IMR-90 (cell line): Measurements from ENCODE around the gene IL19. TPM values are rescaled to one million over a fixed set of nuclear protein-coding genes. Genes with fewer than 3 reads are reported as not detected.

ENCODE experiments used
- ATAC-seq: fragments of 200-7000 bp; cut with Tn5 transposase; 2 replicates; pipeline ENCODE4 v1.9.1; 2020; ENCODE audit warnings: low read depth, mild to moderate bottlenecking, moderate library complexity
- BruUV-seq: library from RNA; stranded (reverse); fragments of 400-500 nt; replicated peaks from 2 replicates; lab custom pipeline; 2021; lab: Mats Ljungman, UMichigan
- CTCF ChIA-PET: fragments of 300-600 bp; formaldehyde crosslinking; extraction: SDS; loops from one replicate; lab custom pipeline; 2021; ENCODE audit warnings: antibody characterized with exemption; lab: Yijun Ruan, JAX
- POLR2A ChIA-PET: fragments of 300-600 bp; sonication (Branson Sonifier 250); formaldehyde crosslinking; loops from one replicate; lab custom pipeline; 2022; ENCODE audit warnings: antibody characterized with exemption; ENCODE audit not compliant: unreplicated experiment; lab: Charles Lee
- DNase-seq: peaks from one replicate; pipeline ENCODE4 v3.0.0; 2013
- H2AFZ ChIP-seq: replicated peaks from 2 replicates; pipeline ENCODE3; 2013; ENCODE audit warnings: low read length, mild to moderate bottlenecking; ENCODE audit not compliant: poor library complexity
- H2AK5ac ChIP-seq: 2 replicates; pipeline ENCODE4 v1.6.1; 2013; ENCODE audit warnings: low read depth, low read length, inconsistent platforms
- H2AK9ac ChIP-seq: replicated peaks from 2 replicates; pipeline ENCODE3; 2013; ENCODE audit warnings: mild to moderate bottlenecking, low read depth, low read length, moderate library complexity; ENCODE audit not compliant: poor library complexity
- H2BK120ac ChIP-seq: 2 replicates; pipeline ENCODE4 v1.6.1; 2013; ENCODE audit warnings: low read depth, low read length, inconsistent platforms
- H2BK15ac ChIP-seq: 3 replicates; pipeline ENCODE4 v1.6.1; 2013; ENCODE audit warnings: low read depth, low read length, inconsistent platforms
- H2BK20ac ChIP-seq: 2 replicates; pipeline ENCODE4 v1.6.1; 2013; ENCODE audit warnings: low read depth, mild to moderate bottlenecking, inconsistent platforms, low read length, moderate library complexity
- H2BK5ac ChIP-seq: 2 replicates; pipeline ENCODE4 v1.6.1; 2013; ENCODE audit warnings: mild to moderate bottlenecking, low read depth, low read length, inconsistent platforms; ENCODE audit not compliant: poor library complexity, severe bottlenecking
- H3K14ac ChIP-seq: replicated peaks from 2 replicates; pipeline ENCODE4 v1.6.1; 2013; ENCODE audit warnings: low read depth, low read length, inconsistent platforms
- H3K18ac ChIP-seq: 2 replicates; pipeline ENCODE4 v1.6.1; 2013; ENCODE audit warnings: low read depth, low read length, control low read depth
- H3K23ac ChIP-seq: 2 replicates; pipeline ENCODE4 v1.6.1; 2013; ENCODE audit warnings: low read depth, low read length, inconsistent platforms
- H3K27ac ChIP-seq: 2 replicates; pipeline ENCODE4 v1.5.1; 2013; ENCODE audit warnings: mild to moderate bottlenecking, control low read depth, low read length; ENCODE audit not compliant: insufficient read depth
- H3K27me3 ChIP-seq: 2 replicates; pipeline ENCODE4 v1.6.1; 2013; ENCODE audit warnings: low read length; ENCODE audit not compliant: control insufficient read depth, insufficient read depth
- H3K36me3 ChIP-seq: 2 replicates; pipeline ENCODE4 v1.6.1; 2013; ENCODE audit warnings: low read length, mixed read lengths; ENCODE audit not compliant: control insufficient read depth, insufficient read depth
- H3K4ac ChIP-seq: 2 replicates; pipeline ENCODE4 v1.6.1; 2013; ENCODE audit warnings: low read depth, low read length, inconsistent platforms
- H3K4me1 ChIP-seq: 2 replicates; pipeline ENCODE4 v1.6.1; 2013; ENCODE audit warnings: low read length, mixed read lengths; ENCODE audit not compliant: control insufficient read depth, insufficient read depth
- H3K4me2 ChIP-seq: 2 replicates; pipeline ENCODE4 v1.6.1; 2013; ENCODE audit warnings: low read depth, mild to moderate bottlenecking, control low read depth, low read length, moderate library complexity
- H3K4me3 ChIP-seq: 2 replicates; pipeline ENCODE4 v1.5.1; 2013; ENCODE audit warnings: low read depth, mild to moderate bottlenecking, control low read depth, low read length, moderate library complexity; ENCODE audit not compliant: insufficient read depth
- H3K56ac ChIP-seq: 2 replicates; pipeline ENCODE4 v1.6.1; 2013; ENCODE audit warnings: low read length, inconsistent platforms; ENCODE audit not compliant: insufficient read depth; ENCODE audit errors: extremely low read depth
- H3K79me1 ChIP-seq, 2 experiments: 2 replicates each; pipeline ENCODE4 v1.6.1; 2013; ENCODE audit warnings: low read length in 2 of 2, inconsistent platforms in 1 of 2, low read depth in 1 of 2
- H3K9ac ChIP-seq: 2 replicates; pipeline ENCODE4 v1.6.1; 2013; ENCODE audit warnings: low read depth, low read length, control low read depth
- H3K9me1 ChIP-seq: 2 replicates; pipeline ENCODE4 v1.6.1; 2013; ENCODE audit warnings: low read length, inconsistent platforms; ENCODE audit not compliant: insufficient read depth
- H3K9me3 ChIP-seq: 2 replicates; pipeline ENCODE4 v1.6.1; 2013; ENCODE audit warnings: low read length; ENCODE audit not compliant: control insufficient read depth, insufficient read depth
- H4K20me1 ChIP-seq: 2 replicates; pipeline ENCODE4 v1.6.1; 2013; ENCODE audit warnings: low read length, inconsistent platforms; ENCODE audit not compliant: insufficient read depth
- H4K5ac ChIP-seq: 2 replicates; pipeline ENCODE4 v1.6.1; 2013; ENCODE audit warnings: mild to moderate bottlenecking, low read depth, low read length, control low read depth
- H4K8ac ChIP-seq, 2 experiments: 2 replicates each; pipeline ENCODE4 v1.6.1; 2013; ENCODE audit warnings: low read depth in 2 of 2, low read length in 2 of 2, control low read depth in 1 of 2, inconsistent platforms in 1 of 2
- H4K91ac ChIP-seq: 2 replicates; pipeline ENCODE4 v1.6.1; 2013; ENCODE audit warnings: low read depth, low read length, inconsistent platforms; ENCODE audit not compliant: insufficient read depth
- BHLHE40 ChIP-seq: fragments of 150-350 bp; IDR thresholded peaks from 2 replicates; pipeline ENCODE4 v1.6.1; 2016; ENCODE audit warnings: mild to moderate bottlenecking, low read depth, low read length
- CEBPB ChIP-seq: IDR thresholded peaks from 2 replicates; pipeline ENCODE4 v1.6.1; 2012; ENCODE audit warnings: low read depth, low read length, improper control_type of control experiment
- CHD1 ChIP-seq: IDR thresholded peaks from 2 replicates; pipeline ENCODE4 v1.6.1; 2012; ENCODE audit warnings: low read depth, low read length, improper control_type of control experiment
- NFE2L2 ChIP-seq: fragments of 150-350 bp; IDR thresholded peaks from 2 replicates; pipeline ENCODE4 v1.6.1; 2016; ENCODE audit warnings: low read depth, mild to moderate bottlenecking, low read length
- POLR2A ChIP-seq: IDR thresholded peaks from 2 replicates; pipeline ENCODE4 v1.6.1; 2012; ENCODE audit warnings: mild to moderate bottlenecking, low read depth, low read length
- RAD21 ChIP-seq: IDR thresholded peaks from 2 replicates; pipeline ENCODE4 v1.6.1; 2012; ENCODE audit warnings: low read length, improper control_type of control experiment
- RFX5 ChIP-seq: IDR thresholded peaks from 2 replicates; pipeline ENCODE4 v1.8.0; 2012; ENCODE audit warnings: low read depth, mild to moderate bottlenecking, low read length, moderate library complexity
- SMC3 ChIP-seq: fragments of 150-350 bp; IDR thresholded peaks from 2 replicates; pipeline ENCODE4 v1.6.1; 2016; ENCODE audit warnings: low read depth, mild to moderate bottlenecking, antibody characterized with exemption, low read length, moderate library complexity
- USF2 ChIP-seq: fragments of 150-350 bp; IDR thresholded peaks from 2 replicates; pipeline ENCODE4 v1.6.1; 2017; ENCODE audit warnings: mild to moderate bottlenecking, antibody characterized with exemption, low read length, low read depth
- WGBS, 2 experiments: methylation state at CpG; one replicate each; pipeline versions ENCODE4 v1.1.5 to v1.1.7; 2013; ENCODE audit warnings: missing lambda C conversion rate in 2 of 2; ENCODE audit not compliant: insufficient read length in 1 of 2; ENCODE audit errors: extremely low coverage in 2 of 2; 5-methylcytosine and 5-hydroxymethylcytosine counted together
- dilution Hi-C: fragments of 300-500 bp; cut with HindIII; formaldehyde crosslinking; loops from one replicate; pipeline ENCODE4 v1.14.3; 2018; ENCODE audit warnings: low sequenced_read_pairs; ENCODE audit not compliant: unreplicated experiment
- in situ Hi-C: fragments of 300-500 bp; cut with MboI; formaldehyde crosslinking; loops from 3 replicates; pipeline ENCODE4 v1.14.3; 2019; ENCODE audit warnings: low sequenced_read_pairs, inconsistent platforms, mixed read lengths
- intact Hi-C: fragments of 100-400 bp; cut with micrococcal nuclease; formaldehyde crosslinking; loops from 2 replicates; pipeline ENCODE4 v1.10.0; 2022
- polyA plus RNA-seq, 3 experiments: library from polyadenylated mRNA; depleted of rRNA; stranded (reverse); fragments of >200 nt; gene quantifications; 2 replicates each; pipeline ENCODE4 v1.2.3, GENCODE V29; 2012; ENCODE audit warnings: low replicate concordance in 1 of 3
- total RNA-seq: library from RNA; depleted of rRNA; stranded (reverse); fragments of >200 nt; gene quantifications from 2 replicates; pipeline ENCODE4 v1.2.3, GENCODE V29; 2012

The IL19 gene
- total and polyA plus RNA-seq, 2 of the 4 experiments (the other 2 are of a cell fraction): not detected

GRCh38 chr1:206805357-206805756 is 34.8 kb downstream of the IL19 start:
- H3K4me3 ChIP-seq: no peak overlapping the region
- WGBS, 2 experiments: no CpG with 5 or more reads among the region's 1 CpG
- no peak overlapping the region for H2BK5ac ChIP-seq
- no peak overlapping the region for H3K14ac ChIP-seq
- no peak overlapping the region for H2AK9ac ChIP-seq
- dilution Hi-C loops: no loop called here
- no peak overlapping the region for H3K27ac ChIP-seq
- no peak overlapping the region for H2AFZ ChIP-seq
- no TSS peak for BruUV-seq
- H3K79me1 ChIP-seq: no peaks in the 10 kb centered on the region
- no peak overlapping the region for H3K4ac ChIP-seq
- no peaks in the 10 kb centered on the region for H4K20me1 ChIP-seq
- no peak overlapping the region for H3K56ac ChIP-seq
- H3K18ac ChIP-seq: no peak overlapping the region
- H2BK20ac ChIP-seq: no peak overlapping the region
- no peaks in the 10 kb centered on the region for H3K36me3 ChIP-seq
- DNase-seq (no peak), ATAC-seq (no peak)
- no peak overlapping the region for H4K91ac ChIP-seq
- no peak overlapping the region for H4K5ac ChIP-seq
- H2AK5ac ChIP-seq: no peak overlapping the region
- TF ChIP-seq RAD21 (no peak), POLR2A (no peak), BHLHE40 (no peak), USF2 (no peak), CEBPB (no peak), CHD1 (no peak), SMC3 (no peak), RFX5 (no peak), NFE2L2 (no peak)
- no peaks in the 10 kb centered on the region for H3K9me1 ChIP-seq
- intact Hi-C loops: no loop called here
- H3K27me3 ChIP-seq: peaks cover 5% of the 10 kb centered on the region; the same call in 1 of the 2 replicates
- no peak overlapping the region for H2BK120ac ChIP-seq
- in situ Hi-C loops: loop anchor here (5.0 kb wide), 2 partner anchors 68 to 107 kb away; no protein-coding TSS in a partner anchor
- no peak overlapping the region for H3K23ac ChIP-seq
- ChIA-PET POLR2A (no interaction called here), CTCF (no interaction called here)
- no peaks in the 10 kb centered on the region for H3K4me1 ChIP-seq
- no peaks in the 10 kb centered on the region for H3K9me3 ChIP-seq
- no peak overlapping the region for H3K4me2 ChIP-seq
- H2BK15ac ChIP-seq: no peak overlapping the region
- H4K8ac ChIP-seq: no peak overlapping the region
- no peak overlapping the region for H3K9ac ChIP-seq
